Nephron progenitor cell (in vitro differentiated cells): ENCODE data around the gene PALLD.
"Not testable (repeated sequence)": the region's sequence is repeated elsewhere in the genome, so short reads cannot be mapped to it uniquely, and the experiment has no call there.

Experiments used
- DNase-seq: peaks from one replicate; pipeline ENCODE4 v3.0.0; 2021
- H3K27ac Mint-ChIP-seq: 2 replicates; pipeline ENCODE4 v1.8.0; 2021; ENCODE audit warnings: mild to moderate bottlenecking, moderate library complexity, mixed read lengths
- H3K27me3 Mint-ChIP-seq: 2 replicates; pipeline ENCODE4 v1.8.0; 2021; ENCODE audit warnings: mild to moderate bottlenecking, low read depth, mixed read lengths; ENCODE audit not compliant: poor library complexity
- H3K36me3 Mint-ChIP-seq: 2 replicates; pipeline ENCODE4 v1.8.0; 2021; ENCODE audit warnings: low read depth, mixed read lengths
- H3K4me1 Mint-ChIP-seq: 2 replicates; pipeline ENCODE4 v1.8.0; 2021; ENCODE audit warnings: mixed read lengths
- H3K4me3 Mint-ChIP-seq: 2 replicates; pipeline ENCODE4 v1.8.0; 2021; ENCODE audit warnings: mild to moderate bottlenecking, moderate library complexity, mixed read lengths
- H3K9me3 Mint-ChIP-seq: 2 replicates; pipeline ENCODE4 v1.8.0; 2021; ENCODE audit warnings: mild to moderate bottlenecking, moderate library complexity, mixed read lengths
- TF ChIP-seq, protein P1 (sequence below): fragments of 200-600 bp; sonication (generic); IDR thresholded peaks from 2 replicates; pipeline ENCODE4 v1.5.0; 2021; ENCODE audit warnings: antibody characterized with exemption

PALLD gene

DNA sequence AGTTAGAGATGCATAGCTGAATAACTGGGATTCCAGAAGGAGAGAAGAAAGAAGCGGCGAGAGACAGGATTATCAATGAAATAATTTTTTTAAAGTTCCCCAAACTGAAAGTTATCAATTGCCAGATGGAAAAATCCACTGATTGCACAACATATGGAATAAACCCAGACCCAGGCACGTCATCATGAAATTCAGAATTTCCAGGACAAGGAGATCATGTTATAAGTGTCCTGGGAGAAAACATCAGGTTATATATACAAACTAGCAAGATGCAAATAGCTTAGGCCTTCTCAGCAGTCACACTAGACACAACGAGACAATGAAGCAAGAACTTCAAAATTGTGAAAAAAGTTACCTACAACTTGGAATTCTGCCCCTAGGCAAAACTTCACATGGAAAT, 200.0 kb downstream of the PALLD start:
- TF ChIP-seq, protein P1, sequence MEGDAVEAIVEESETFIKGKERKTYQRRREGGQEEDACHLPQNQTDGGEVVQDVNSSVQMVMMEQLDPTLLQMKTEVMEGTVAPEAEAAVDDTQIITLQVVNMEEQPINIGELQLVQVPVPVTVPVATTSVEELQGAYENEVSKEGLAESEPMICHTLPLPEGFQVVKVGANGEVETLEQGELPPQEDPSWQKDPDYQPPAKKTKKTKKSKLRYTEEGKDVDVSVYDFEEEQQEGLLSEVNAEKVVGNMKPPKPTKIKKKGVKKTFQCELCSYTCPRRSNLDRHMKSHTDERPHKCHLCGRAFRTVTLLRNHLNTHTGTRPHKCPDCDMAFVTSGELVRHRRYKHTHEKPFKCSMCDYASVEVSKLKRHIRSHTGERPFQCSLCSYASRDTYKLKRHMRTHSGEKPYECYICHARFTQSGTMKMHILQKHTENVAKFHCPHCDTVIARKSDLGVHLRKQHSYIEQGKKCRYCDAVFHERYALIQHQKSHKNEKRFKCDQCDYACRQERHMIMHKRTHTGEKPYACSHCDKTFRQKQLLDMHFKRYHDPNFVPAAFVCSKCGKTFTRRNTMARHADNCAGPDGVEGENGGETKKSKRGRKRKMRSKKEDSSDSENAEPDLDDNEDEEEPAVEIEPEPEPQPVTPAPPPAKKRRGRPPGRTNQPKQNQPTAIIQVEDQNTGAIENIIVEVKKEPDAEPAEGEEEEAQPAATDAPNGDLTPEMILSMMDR, result no peak
- Mint-ChIP-seq H3K9me3 (no peaks in the 10 kb centered on the region), H3K36me3 (peaks cover 29% of the 10 kb centered on the region), H3K4me1 (peaks cover 54% of the 10 kb centered on the region), H3K27me3 (no peaks in the 10 kb centered on the region), H3K4me3 (no peak overlapping the region), H3K27ac (no peak overlapping the region)
- DNase-seq, result no peak

DNA sequence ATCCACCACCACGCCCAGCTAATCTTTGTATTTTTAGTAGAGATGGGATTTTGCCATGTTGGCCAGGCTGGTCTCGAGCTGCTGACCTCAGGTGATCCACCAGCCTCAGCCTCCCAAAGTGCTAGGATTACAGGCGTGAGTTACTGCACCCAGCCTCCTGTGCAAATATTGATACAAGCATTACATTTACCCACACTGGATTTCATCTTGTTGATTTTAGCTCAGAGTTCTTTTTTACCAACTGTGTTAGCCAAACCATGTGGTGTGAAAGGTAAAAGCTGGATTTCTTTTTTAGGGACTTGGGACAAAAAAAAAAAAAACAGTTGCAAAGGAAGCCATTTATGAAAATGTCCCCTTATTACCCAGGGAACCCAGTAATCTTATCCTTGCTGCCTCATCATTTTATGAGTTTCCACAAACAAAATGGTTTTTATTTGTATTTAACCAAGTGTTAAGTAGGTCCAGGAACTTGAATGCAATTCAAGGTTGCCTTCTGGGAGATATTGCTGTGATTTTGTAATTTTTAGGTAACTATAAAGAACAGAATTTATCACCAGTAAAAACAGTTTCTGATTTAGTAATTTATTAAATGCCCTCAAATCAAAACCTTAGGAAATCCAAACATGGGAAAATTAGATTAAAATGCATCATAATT, 202.5 kb downstream of the PALLD start:
- no peaks in the 10 kb centered on the region for H3K9me3 Mint-ChIP-seq

DNA sequence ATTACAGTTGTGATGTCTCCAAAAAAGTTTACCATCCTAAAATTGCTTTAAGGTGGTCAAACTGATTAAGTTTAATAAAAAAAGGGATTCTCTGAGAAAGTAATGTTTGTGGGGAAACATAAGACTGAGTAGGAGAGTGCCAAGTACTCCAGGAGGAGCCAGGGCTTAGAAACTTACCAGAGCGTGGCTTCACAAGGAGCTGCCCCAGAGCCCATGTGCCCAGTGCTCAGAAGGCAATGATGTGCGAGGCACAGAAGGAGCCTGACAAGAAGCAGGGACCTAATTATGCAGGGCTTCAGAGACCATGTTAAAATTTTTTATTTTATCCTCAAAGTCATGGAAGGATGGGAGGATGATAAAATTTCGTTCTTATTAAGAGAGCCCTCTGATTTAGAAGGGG, 204.2 kb downstream of the PALLD start:
- peaks cover 14% of the 10 kb centered on the region for H3K4me1 Mint-ChIP-seq
- H3K27ac Mint-ChIP-seq, result no peak overlapping the region
- peaks cover 43% of the 10 kb centered on the region for H3K36me3 Mint-ChIP-seq
- peaks cover 2% of the 10 kb centered on the region for H3K27me3 Mint-ChIP-seq
- no peak for DNase-seq
- TF ChIP-seq, protein P1, result no peak
- H3K4me3 Mint-ChIP-seq, result no peak overlapping the region
- no peaks in the 10 kb centered on the region for H3K9me3 Mint-ChIP-seq

More for the DNA sequence above, 202.5 kb downstream of the PALLD start:
- Mint-ChIP-seq H3K27ac (no peak overlapping the region), H3K27me3 (no peaks in the 10 kb centered on the region), H3K4me3 (no peak overlapping the region), H3K36me3 (peaks cover 38% of the 10 kb centered on the region), H3K4me1 (peaks cover 28% of the 10 kb centered on the region)
- TF ChIP-seq, protein P1, result no peak
- DNase-seq, result no peak

DNA sequence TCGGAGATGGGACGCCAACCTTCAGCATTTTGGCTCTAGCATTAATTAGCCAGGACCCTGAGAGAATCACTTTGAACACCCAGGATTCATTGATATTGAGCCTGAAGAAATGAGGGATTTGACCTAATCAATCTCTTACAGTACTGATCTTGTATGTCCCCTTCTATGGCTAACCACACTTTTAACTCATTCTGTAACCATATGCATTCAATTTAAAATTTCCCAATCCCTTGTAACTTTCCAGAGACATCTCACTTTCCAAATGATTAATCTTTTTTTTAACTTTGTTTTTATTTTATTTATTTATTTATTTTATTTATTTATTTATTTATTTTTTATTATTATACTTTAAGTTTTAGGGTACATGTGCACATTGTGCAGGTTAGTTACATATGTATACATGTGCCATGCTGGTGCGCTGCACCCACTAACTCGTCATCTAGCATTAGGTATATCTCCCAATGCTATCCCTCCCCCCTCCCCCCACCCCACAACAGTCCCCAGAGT, 205.8 kb downstream of the PALLD start:
- DNase-seq, H3K27me3 Mint-ChIP-seq, H3K4me3 Mint-ChIP-seq, H3K4me1 Mint-ChIP-seq, H3K9me3 Mint-ChIP-seq, H3K27ac Mint-ChIP-seq: not testable (repeated sequence)
- H3K36me3 Mint-ChIP-seq, result peaks cover 29% of the 10 kb centered on the region

DNA sequence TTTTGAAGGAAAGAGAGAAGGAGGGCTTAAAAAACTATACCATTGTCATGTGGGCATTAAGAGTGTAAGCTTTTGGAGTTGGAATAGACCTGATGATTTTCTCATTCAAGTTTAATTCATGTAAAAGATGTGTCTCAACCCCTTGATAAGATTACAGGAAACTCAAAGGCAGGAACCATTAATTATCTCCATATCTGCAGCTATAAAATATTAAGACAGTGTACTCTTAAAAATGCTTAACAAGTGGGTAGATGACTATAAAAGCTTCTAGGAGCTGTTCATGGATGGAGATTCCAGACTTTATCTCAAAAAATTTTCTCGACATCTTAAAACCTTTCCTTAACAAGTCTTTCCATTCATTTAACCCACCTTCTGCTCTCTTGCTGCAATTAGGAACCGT, 208.3 kb downstream of the PALLD start:
- DNase-seq, result no peak
- TF ChIP-seq, protein P1, result no peak
- H3K27me3 Mint-ChIP-seq, result peaks cover 2% of the 10 kb centered on the region
- no peaks in the 10 kb centered on the region for H3K9me3 Mint-ChIP-seq
- H3K27ac Mint-ChIP-seq, result no peak overlapping the region
- peaks cover 1% of the 10 kb centered on the region for H3K4me1 Mint-ChIP-seq
- H3K4me3 Mint-ChIP-seq, result no peak overlapping the region
- peaks cover 33% of the 10 kb centered on the region for H3K36me3 Mint-ChIP-seq

DNA sequence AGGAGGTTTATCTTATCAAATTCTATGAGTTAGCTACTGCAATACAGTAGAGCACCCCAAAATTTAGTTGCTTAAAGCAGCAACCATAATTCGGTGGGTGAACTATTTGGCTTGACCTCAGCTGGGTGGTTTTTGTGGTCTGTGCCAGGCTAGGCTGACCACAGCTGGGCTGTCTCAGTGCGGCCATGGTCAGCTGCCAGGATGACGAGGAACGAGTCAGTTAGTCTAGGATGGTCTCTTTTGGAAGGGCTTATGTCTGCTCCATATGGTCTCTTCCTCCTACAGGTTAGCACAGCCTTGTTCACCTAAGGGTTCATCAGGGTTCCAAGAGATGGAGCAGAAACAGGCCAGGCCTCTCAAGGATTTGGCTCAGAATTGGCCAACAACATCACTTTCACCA, 210.4 kb downstream of the PALLD start:
- Mint-ChIP-seq H3K27ac (no peak overlapping the region), H3K4me1 (peaks cover 22% of the 10 kb centered on the region)

More for the DNA sequence above, 210.4 kb downstream of the PALLD start:
- Mint-ChIP-seq H3K9me3 (no peaks in the 10 kb centered on the region), H3K36me3 (peaks cover 24% of the 10 kb centered on the region), H3K4me3 (no peak overlapping the region), H3K27me3 (peaks cover 2% of the 10 kb centered on the region)
- no peak for DNase-seq
- TF ChIP-seq, protein P1, result no peak
